Skeletal muscle satellite cell (primary cell): ENCODE data around the gene NLRP1.

Experiments used
- H3K27me3 ChIP-seq: 2 replicates; pipeline ENCODE4 v1.7.0; 2013; ENCODE audit warnings: low read length; ENCODE audit not compliant: control insufficient read depth, insufficient read depth
- H3K36me3 ChIP-seq: 2 replicates; pipeline ENCODE4 v1.7.0; 2013; ENCODE audit warnings: mild to moderate bottlenecking, control low read depth, low read length; ENCODE audit not compliant: insufficient read depth
- H3K4me1 ChIP-seq: 2 replicates; pipeline ENCODE4 v1.7.0; 2013; ENCODE audit warnings: low read length; ENCODE audit not compliant: control insufficient read depth, insufficient read depth
- H3K4me2 ChIP-seq: 2 replicates; pipeline ENCODE4 v1.7.0; 2013; ENCODE audit warnings: mild to moderate bottlenecking, low read length
- H3K4me3 ChIP-seq: 2 replicates; pipeline ENCODE4 v1.7.0; 2013; ENCODE audit warnings: low read length
- H3K9ac ChIP-seq: 2 replicates; pipeline ENCODE4 v1.7.0; 2013; ENCODE audit warnings: mild to moderate bottlenecking, low read depth, low read length, moderate library complexity
- H3K9me3 ChIP-seq: replicated peaks from 2 replicates; pipeline ENCODE4 v1.7.0; 2013; ENCODE audit warnings: mild to moderate bottlenecking, control low read depth, low read length

NLRP1 gene

GRCh38 chr17:5509482-5509881 lies 74.8 kb downstream of the NLRP1 start:
- no peak overlapping the region for H3K4me2 ChIP-seq
- no peaks in the 10 kb centered on the region for H3K9me3 ChIP-seq
- peak overlapping the region; percentile 25 for H3K9ac ChIP-seq
- peaks cover 6% of the 10 kb centered on the region for H3K36me3 ChIP-seq
- H3K4me1 ChIP-seq: peaks cover 16% of the 10 kb centered on the region
- H3K4me3 ChIP-seq: no peak overlapping the region
- H3K27me3 ChIP-seq: no peaks in the 10 kb centered on the region

- Histone ChIP-seq H3K36me3 (peaks cover 3% of the 10 kb centered on the region), H3K4me1 (peaks cover 16% of the 10 kb centered on the region), H3K9me3 (no peaks in the 10 kb centered on the region), H3K4me2 (no peak overlapping the region), H3K4me3 (no peak overlapping the region), H3K27me3 (no peaks in the 10 kb centered on the region), H3K9ac (peak overlapping the region; percentile 25)
Measured at GRCh38 chr17:5508810-5509209, 75.5 kb downstream of the NLRP1 start.

GRCh38 chr17:5506307-5506706 lies 78.0 kb downstream of the NLRP1 start:
- no peak overlapping the region for H3K4me3 ChIP-seq
- H3K27me3 ChIP-seq: no peaks in the 10 kb centered on the region
- no peak overlapping the region for H3K4me2 ChIP-seq
- H3K36me3 ChIP-seq: peaks cover 3% of the 10 kb centered on the region
- peaks cover 16% of the 10 kb centered on the region for H3K4me1 ChIP-seq
- no peak overlapping the region for H3K9ac ChIP-seq
- no peaks in the 10 kb centered on the region for H3K9me3 ChIP-seq

- H3K4me1 ChIP-seq: peaks cover 12% of the 10 kb centered on the region
- H3K27me3 ChIP-seq: no peaks in the 10 kb centered on the region
- H3K9ac ChIP-seq: no peak overlapping the region
- H3K36me3 ChIP-seq: peaks cover 3% of the 10 kb centered on the region
- H3K9me3 ChIP-seq: no peaks in the 10 kb centered on the region
- no peak overlapping the region for H3K4me2 ChIP-seq
- no peak overlapping the region for H3K4me3 ChIP-seq
Measured at GRCh38 chr17:5502552-5502951, 81.8 kb downstream of the NLRP1 start.

- H3K36me3 ChIP-seq: peaks cover 3% of the 10 kb centered on the region
- H3K9ac ChIP-seq: no peak overlapping the region
- no peak overlapping the region for H3K4me3 ChIP-seq
- H3K4me2 ChIP-seq: no peak overlapping the region
- H3K9me3 ChIP-seq: no peaks in the 10 kb centered on the region
- H3K27me3 ChIP-seq: no peaks in the 10 kb centered on the region
- H3K4me1 ChIP-seq: peaks cover 12% of the 10 kb centered on the region
Measured at GRCh38 chr17:5501685-5502084, 82.6 kb downstream of the NLRP1 start.

GRCh38 chr17:5500589-5501391 lies 83.5 kb downstream of the NLRP1 start:
- Histone ChIP-seq H3K4me2 (peak overlapping the region; percentile 88), H3K9me3 (no peaks in the 10 kb centered on the region), H3K4me3 (peak overlapping the region; percentile 78), H3K9ac (peak overlapping the region; percentile 61), H3K4me1 (peaks cover 12% of the 10 kb centered on the region), H3K36me3 (peaks cover 3% of the 10 kb centered on the region), H3K27me3 (no peaks in the 10 kb centered on the region)

GRCh38 chr17:5500247-5500588 lies 84.1 kb downstream of the NLRP1 start:
- Histone ChIP-seq H3K36me3 (no peaks in the 10 kb centered on the region), H3K27me3 (no peaks in the 10 kb centered on the region), H3K4me2 (peak overlapping the region; percentile 88), H3K9me3 (no peaks in the 10 kb centered on the region), H3K9ac (peak overlapping the region; percentile 61), H3K4me3 (peak overlapping the region; percentile 78), H3K4me1 (peaks cover 12% of the 10 kb centered on the region)

- Histone ChIP-seq H3K4me2 (peak overlapping the region; percentile 88), H3K4me1 (peaks cover 12% of the 10 kb centered on the region), H3K9ac (peak overlapping the region; percentile 61), H3K9me3 (no peaks in the 10 kb centered on the region), H3K36me3 (no peaks in the 10 kb centered on the region), H3K27me3 (no peaks in the 10 kb centered on the region), H3K4me3 (peak overlapping the region; percentile 78)
Measured at GRCh38 chr17:5499476-5500231, 84.7 kb downstream of the NLRP1 start.

- H3K9ac ChIP-seq: no peak overlapping the region
- H3K4me3 ChIP-seq: no peak overlapping the region
- peaks cover 14% of the 10 kb centered on the region for H3K36me3 ChIP-seq
- no peaks in the 10 kb centered on the region for H3K9me3 ChIP-seq
- H3K4me1 ChIP-seq: no peaks in the 10 kb centered on the region
- no peaks in the 10 kb centered on the region for H3K27me3 ChIP-seq
- no peak overlapping the region for H3K4me2 ChIP-seq
Measured at GRCh38 chr17:5492970-5493369, 91.3 kb downstream of the NLRP1 start.

GRCh38 chr17:5488752-5489151 lies 95.6 kb downstream of the NLRP1 start:
- H3K9ac ChIP-seq: no peak overlapping the region
- H3K9me3 ChIP-seq: no peaks in the 10 kb centered on the region
- no peak overlapping the region for H3K4me3 ChIP-seq
- H3K27me3 ChIP-seq: no peaks in the 10 kb centered on the region
- H3K36me3 ChIP-seq: peaks cover 20% of the 10 kb centered on the region
- peaks cover 6% of the 10 kb centered on the region for H3K4me1 ChIP-seq
- no peak overlapping the region for H3K4me2 ChIP-seq

GRCh38 chr17:5486206-5487124 lies 97.8 kb downstream of the NLRP1 start, which contains the start of gene MIS12:
TSS of gene MIS12 (plus strand) at chr17:5486566. CDS start at chr17:5488863, 2,297 bp downstream.
- Histone ChIP-seq H3K9me3 (no peaks in the 10 kb centered on the region), H3K36me3 (peaks cover 33% of the 10 kb centered on the region), H3K9ac (peak within 1 kb of the TSS; percentile 97), H3K4me1 (peaks cover 6% of the 10 kb centered on the region), H3K4me2 (peak within 1 kb of the TSS; percentile 97), H3K27me3 (no peaks in the 10 kb centered on the region), H3K4me3 (peak within 1 kb of the TSS; percentile 91)
